Subcutaneous abdominal adipose tissue (tissue), 5 donors: ENCODE measurements around the gene NPHS1.

Experiments
- H3K27ac ChIP-seq: one replicate; pipeline ENCODE4 v1.7.0; 2013; ENCODE audit warnings: low read depth, mild to moderate bottlenecking, inconsistent platforms, low read length, moderate library complexity
- H3K27me3 ChIP-seq, 5 donors: one replicate each; pipeline ENCODE4 v1.7.0; 2013; ENCODE audit warnings: low read length in 5 of 5, inconsistent platforms in 1 of 5; ENCODE audit not compliant: control insufficient read depth in 5 of 5, insufficient read depth in 4 of 5
- H3K36me3 ChIP-seq, 5 donors: one replicate each; pipeline ENCODE4 v1.7.0; 2013; ENCODE audit warnings: low read length in 5 of 5; ENCODE audit not compliant: control insufficient read depth in 5 of 5, insufficient read depth in 5 of 5
- H3K4me1 ChIP-seq, 5 donors: one replicate each; pipeline ENCODE4 v1.7.0; 2013; ENCODE audit warnings: low read length in 5 of 5, mild to moderate bottlenecking in 3 of 5, moderate library complexity in 1 of 5; ENCODE audit not compliant: control insufficient read depth in 5 of 5, insufficient read depth in 5 of 5
- H3K4me3 ChIP-seq, 5 donors: one replicate each; pipeline ENCODE4 v1.7.0; 2013; ENCODE audit warnings: low read length in 5 of 5, low read depth in 1 of 5
- H3K9ac ChIP-seq, 5 donors: one replicate each; pipeline ENCODE4 v1.7.0; 2013; ENCODE audit warnings: low read length in 5 of 5, mild to moderate bottlenecking in 4 of 5, moderate library complexity in 3 of 5
- H3K9me3 ChIP-seq, 5 donors: one replicate each; pipeline ENCODE4 v1.7.0; 2013; ENCODE audit warnings: low read length in 5 of 5; ENCODE audit not compliant: control insufficient read depth in 5 of 5
- donor health status: healthy.
- donor health status: healthy.
- donor health status: healthy.
- donor health status: healthy.
- donor health status: healthy.

Gene NPHS1

DNA sequence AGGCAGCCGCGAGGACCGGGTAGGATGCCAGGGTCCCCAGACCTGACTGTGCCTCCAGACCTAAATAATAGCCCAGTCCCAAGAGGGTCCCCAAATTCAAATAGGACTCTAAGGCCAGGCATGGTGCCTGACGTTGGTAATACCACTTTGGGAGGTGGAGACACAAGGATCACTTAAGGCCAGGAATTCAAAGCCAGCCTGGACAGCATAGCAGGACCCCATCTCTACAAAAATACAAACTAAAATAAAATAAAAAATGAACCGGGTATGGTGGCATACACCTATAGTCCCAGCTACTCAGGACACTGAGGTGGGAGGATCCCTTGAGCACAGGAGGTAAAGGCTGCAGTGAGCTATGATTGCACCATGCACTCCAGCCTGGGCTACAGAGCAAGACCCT is 10.7 kb upstream of the NPHS1 start:
- no peaks in the 10 kb centered on the region for H3K9me3 ChIP-seq
- no peak overlapping the region for H3K4me3 ChIP-seq
- H3K27ac ChIP-seq = no peak overlapping the region
- no peaks in the 10 kb centered on the region for H3K36me3 ChIP-seq
- peaks cover 15 to 51% (median 50%) of the 10 kb centered on the region in 5 donors for H3K27me3 ChIP-seq
- no peak overlapping the region for H3K9ac ChIP-seq
- H3K4me1 ChIP-seq = peaks cover 0 to 10% (median 7%) of the 10 kb centered on the region in 5 donors

DNA sequence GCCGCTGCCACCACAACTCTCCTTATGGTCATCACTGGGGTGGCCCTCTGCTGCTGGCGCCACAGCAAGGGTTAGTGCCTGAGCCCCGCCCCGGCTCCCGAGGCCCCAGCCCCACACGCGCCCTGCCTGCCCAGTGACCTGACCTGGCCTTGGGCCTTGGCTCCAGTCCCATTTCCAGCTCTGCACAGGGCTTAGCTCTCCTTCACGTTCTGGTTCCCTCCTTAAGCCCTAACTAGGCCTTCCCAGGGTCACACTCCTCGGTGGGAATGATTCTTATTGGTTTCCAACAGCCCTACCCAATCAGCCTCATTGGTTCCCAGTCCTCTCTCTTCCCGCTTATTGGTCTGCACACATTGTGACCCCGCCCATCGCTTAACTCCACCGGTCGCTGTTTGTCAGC is 10.2 kb upstream of the NPHS1 start:
- Histone ChIP-seq H3K9ac (no peak overlapping the region), H3K9me3 (no peaks in the 10 kb centered on the region), H3K4me3 (no peak overlapping the region), H3K27me3 (peaks cover 15 to 54% (median 47%) of the 10 kb centered on the region in 5 donors), H3K4me1 (peaks cover 0 to 9% (median 5%) of the 10 kb centered on the region in 5 donors), H3K27ac (no peak overlapping the region), H3K36me3 (no peaks in the 10 kb centered on the region)

DNA sequence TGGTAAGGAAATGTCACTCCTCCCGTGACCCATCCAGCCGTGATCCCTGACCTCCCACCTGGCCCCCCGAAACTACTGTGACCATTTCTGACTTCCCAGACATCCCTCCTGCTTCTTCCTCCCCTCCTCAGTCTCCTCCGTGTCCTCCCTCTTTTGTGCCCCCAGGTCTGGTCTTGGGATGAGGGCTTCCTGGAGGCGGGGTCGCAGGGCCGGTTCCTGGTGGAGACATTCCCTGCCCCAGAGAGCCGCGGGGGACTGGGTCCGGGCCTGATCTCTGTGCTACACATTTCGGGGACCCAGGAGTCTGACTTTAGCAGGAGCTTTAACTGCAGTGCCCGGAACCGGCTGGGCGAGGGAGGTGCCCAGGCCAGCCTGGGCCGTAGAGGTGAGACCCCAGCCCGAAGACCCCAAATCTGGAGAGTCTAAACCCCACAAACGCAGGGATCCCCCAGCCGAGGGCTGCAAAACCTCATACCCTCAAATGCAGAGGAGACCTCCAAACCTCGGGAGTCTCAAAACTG is 9.4 kb upstream of the NPHS1 start:
- no peak overlapping the region for H3K4me3 ChIP-seq
- H3K4me1 ChIP-seq = peaks cover 0 to 15% (median 11%) of the 10 kb centered on the region in 5 donors
- no peaks in the 10 kb centered on the region for H3K9me3 ChIP-seq
- H3K27me3 ChIP-seq = peaks cover 16 to 62% (median 51%) of the 10 kb centered on the region in 5 donors
- no peaks in the 10 kb centered on the region for H3K36me3 ChIP-seq
- no peak overlapping the region for H3K27ac ChIP-seq
- H3K9ac ChIP-seq = no peak overlapping the region

DNA sequence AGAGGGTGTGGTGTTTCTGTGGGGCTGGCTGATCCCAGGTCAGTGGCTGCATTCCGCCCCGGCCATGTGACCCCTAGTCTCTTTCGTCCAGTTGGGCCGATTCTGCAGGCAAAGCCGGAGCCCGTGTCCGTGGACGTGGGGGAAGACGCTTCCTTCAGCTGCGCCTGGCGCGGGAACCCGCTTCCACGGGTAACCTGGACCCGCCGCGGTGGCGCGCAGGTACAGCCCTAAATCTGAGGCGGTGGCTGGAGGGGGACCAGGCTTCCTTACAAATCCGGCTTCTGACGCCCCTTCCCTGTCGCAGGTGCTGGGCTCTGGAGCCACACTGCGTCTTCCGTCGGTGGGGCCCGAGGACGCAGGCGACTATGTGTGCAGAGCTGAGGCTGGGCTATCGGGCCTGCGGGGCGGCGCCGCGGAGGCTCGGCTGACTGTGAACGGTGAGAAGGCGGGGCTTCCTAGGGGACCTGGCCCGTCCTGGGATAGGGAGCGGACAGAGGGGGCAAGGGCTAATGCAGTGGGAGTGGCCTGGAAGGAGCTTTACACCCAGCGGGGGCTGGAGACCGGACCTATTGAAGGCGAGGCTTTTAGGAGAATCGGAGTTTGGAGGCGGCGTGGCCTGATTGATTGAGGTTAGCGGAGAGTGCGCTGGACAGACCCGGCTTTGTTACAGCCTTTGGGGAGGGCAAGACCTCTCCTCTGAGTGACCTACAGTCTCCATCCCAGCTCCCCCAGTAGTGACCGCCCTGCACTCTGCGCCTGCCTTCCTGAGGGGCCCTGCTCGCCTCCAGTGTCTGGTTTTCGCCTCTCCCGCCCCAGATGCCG is 8.7 kb upstream of the NPHS1 start:
- no peak overlapping the region for H3K27ac ChIP-seq
- H3K27me3 ChIP-seq = peaks cover 23 to 67% (median 54%) of the 10 kb centered on the region in 5 donors
- H3K9ac ChIP-seq = no peak overlapping the region
- H3K4me1 ChIP-seq = peaks cover 0 to 21% (median 17%) of the 10 kb centered on the region in 5 donors
- no peaks in the 10 kb centered on the region for H3K9me3 ChIP-seq
- no peak overlapping the region for H3K4me3 ChIP-seq
- no peaks in the 10 kb centered on the region for H3K36me3 ChIP-seq

DNA sequence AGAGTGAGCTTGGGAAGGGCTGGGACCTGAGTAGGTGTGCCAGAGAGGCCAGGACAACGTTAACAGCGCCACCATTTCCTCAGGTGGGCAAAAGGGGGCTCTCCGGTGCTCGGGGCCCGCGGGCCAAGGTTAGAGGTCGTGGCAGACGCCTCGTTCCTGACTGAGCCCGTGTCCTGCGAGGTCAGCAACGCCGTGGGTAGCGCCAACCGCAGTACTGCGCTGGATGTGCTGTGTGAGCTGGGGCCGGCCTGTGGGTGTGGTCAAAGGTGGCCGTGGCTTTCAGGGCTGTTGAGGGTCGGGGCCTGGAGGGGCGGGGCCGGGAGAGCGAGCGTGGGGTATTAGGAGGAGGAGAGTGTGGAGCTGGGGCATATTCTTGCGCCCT is 8.1 kb upstream of the NPHS1 start:
- peaks cover 29 to 67% (median 56%) of the 10 kb centered on the region in 5 donors for H3K27me3 ChIP-seq
- no peak overlapping the region for H3K4me3 ChIP-seq
- H3K4me1 ChIP-seq = peaks cover 0 to 21% (median 17%) of the 10 kb centered on the region in 5 donors
- no peak overlapping the region for H3K27ac ChIP-seq
- no peaks in the 10 kb centered on the region for H3K36me3 ChIP-seq
- no peaks in the 10 kb centered on the region for H3K9me3 ChIP-seq
- H3K9ac ChIP-seq = no peak overlapping the region

DNA sequence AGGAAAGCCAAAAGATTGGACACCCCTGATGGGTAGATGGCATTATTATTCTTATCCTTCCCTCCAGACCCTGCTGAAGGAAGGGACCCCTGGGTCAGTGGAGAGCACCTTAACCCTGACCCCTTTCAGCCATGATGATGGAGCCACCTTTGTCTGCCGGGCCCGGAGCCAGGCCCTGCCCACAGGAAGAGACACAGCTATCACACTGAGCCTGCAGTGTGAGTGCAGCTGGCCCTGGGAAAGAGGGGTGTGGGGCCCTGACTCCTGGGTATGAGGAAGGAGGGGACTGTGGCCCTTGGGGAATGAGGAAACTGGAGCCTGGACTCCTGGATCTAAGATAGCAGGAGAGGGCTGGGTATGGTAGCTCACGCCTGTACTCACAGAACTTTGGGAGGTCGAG is 7.1 kb upstream of the NPHS1 start:
- no peak overlapping the region for H3K4me3 ChIP-seq

DNA sequence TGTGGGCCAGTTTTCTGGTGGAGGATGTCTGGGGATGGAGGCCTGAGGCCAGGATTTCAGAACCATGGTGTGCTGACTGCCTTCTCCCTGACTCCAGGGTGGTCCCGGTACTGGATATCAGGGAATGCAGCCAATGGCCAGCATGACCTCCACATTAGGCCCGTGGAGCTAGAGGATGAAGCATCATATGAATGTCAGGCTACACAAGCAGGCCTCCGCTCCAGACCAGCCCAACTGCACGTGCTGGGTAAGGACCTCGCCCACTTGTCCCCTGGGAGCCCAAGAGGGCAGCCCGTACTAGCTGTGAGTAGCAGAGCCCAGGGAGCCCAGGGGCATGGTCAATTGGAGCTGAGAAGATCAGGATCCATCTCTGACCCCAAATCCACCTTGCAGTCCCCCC is 6.0 kb upstream of the NPHS1 start:
- Histone ChIP-seq H3K4me1 (peaks cover 0 to 21% (median 17%) of the 10 kb centered on the region in 5 donors), H3K9ac (no peak overlapping the region), H3K27ac (no peak overlapping the region), H3K36me3 (no peaks in the 10 kb centered on the region), H3K27me3 (peaks cover 25 to 78% (median 65%) of the 10 kb centered on the region in 5 donors), H3K9me3 (no peaks in the 10 kb centered on the region), H3K4me3 (no peak overlapping the region)

More for the DNA sequence above, 7.1 kb upstream of the NPHS1 start:
- Histone ChIP-seq H3K4me1 (peaks cover 0 to 21% (median 17%) of the 10 kb centered on the region in 5 donors), H3K9me3 (no peaks in the 10 kb centered on the region), H3K27ac (no peak overlapping the region), H3K27me3 (peaks cover 28 to 77% (median 63%) of the 10 kb centered on the region in 5 donors), H3K36me3 (no peaks in the 10 kb centered on the region), H3K9ac (no peak overlapping the region)

DNA sequence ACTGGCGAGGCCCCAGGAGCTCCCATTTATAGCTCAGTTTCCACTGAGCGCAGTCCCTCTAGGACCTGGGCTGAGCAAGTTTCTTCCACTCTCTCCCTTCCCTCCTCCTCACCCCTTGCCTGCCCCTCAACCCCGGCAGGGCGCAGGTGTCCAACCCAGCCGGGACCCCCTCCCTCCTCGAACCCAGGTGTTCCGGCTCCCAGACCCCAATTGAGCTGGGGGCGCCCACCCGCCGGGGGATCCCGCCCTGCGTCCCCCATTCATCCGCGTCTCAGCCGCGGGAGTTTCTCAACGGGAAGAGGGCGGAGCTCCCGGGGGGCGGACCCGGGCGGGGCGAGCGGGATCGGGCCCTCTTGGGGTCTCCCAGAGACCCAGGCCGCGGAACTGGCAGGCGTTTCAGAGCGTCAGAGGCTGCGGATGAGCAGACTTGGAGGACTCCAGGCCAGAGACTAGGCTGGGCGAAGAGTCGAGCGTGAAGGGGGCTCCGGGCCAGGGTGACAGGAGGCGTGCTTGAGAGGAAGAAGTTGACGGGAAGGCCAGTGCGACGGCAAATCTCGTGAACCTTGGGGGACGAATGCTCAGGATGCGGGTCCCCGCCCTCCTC is 4.3 kb upstream of the NPHS1 start, which contains the start of gene KIRREL2:
Gene KIRREL2 (plus strand): TSS at position 366 of the 604 bp plus-strand sequence. CDS start 209 bp downstream, at position 575.
- Histone ChIP-seq H3K4me3 (peak within 1 kb of the TSS; percentile 36 to 66 (median 55)), H3K9me3 (no peaks in the 10 kb centered on the region), H3K36me3 (no peaks in the 10 kb centered on the region), H3K4me1 (peaks cover 0 to 21% (median 17%) of the 10 kb centered on the region in 5 donors), H3K9ac (peak within 1 kb of the TSS in 2 of 5 donors; percentile 30 to 35), H3K27me3 (peaks cover 29 to 81% (median 65%) of the 10 kb centered on the region in 5 donors), H3K27ac (no peak within 1 kb of the TSS)

DNA sequence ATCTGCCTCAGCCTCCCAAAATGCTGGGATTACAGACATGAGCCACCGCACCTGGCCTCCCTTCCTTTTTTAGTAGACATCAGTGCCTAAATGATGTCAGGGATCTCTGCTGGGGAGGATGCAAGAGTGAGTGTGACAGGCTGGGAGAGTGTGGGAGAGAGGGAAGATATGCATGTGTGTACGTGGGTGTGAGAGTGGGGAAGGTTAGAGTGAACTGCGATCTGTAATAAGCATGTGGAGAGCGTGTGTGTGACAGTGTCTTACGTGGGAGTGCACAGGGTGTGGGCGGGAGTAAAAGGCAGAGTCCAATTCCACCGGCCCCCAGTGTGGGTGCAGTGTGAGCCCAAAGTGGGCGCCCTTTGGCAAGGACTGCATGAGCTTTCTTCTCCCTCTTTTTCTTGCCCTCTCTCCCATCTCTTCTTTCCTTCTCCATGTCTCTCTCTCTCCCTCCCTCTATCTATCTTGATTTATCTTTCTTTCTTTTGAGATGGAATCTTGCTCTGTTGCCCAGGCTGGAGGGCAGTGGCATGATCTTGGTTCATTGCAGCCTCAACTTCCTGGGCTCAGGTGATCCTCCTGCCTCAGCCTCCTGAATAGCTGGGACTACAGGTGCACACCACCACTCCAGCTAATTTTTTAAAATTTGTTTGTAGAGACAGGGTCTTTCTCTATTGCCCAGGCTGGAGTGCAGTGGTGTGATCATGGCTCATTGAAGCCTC is 893 bp upstream of the NPHS1 start:
- Histone ChIP-seq H3K27me3 (peaks cover 45 to 83% (median 69%) of the 10 kb centered on the region in 5 donors), H3K9me3 (no peaks in the 10 kb centered on the region), H3K4me3 (no peak overlapping the region), H3K36me3 (no peaks in the 10 kb centered on the region), H3K27ac (no peak overlapping the region), H3K9ac (no peak overlapping the region), H3K4me1 (peaks cover 0 to 13% (median 10%) of the 10 kb centered on the region in 5 donors)
